ENCODE results near the gene ATP2B3.

GRCh38 chrX:153502796-153503195 is 14.6 kb upstream of the ATP2B3 start:
- TF ChIP-seq CTCF (IDR thresholded peaks at IDR 0.05), result no peak
- TF ChIP-seq POLR2A (IDR thresholded peaks at IDR 0.05), result no peak
- no peak for TF ChIP-seq POLR2AphosphoS5 (IDR thresholded peaks at IDR 0.05)
- no peak for TF ChIP-seq EP300 (IDR thresholded peaks at IDR 0.05)

All from upper lobe of left lung (tissue), 4 donors.